ENCODE results near the gene DPM3.
A peak's percentile ranks its signal among the peaks of the same experiment; 100 is the strongest.

Gene DPM3

DNA sequence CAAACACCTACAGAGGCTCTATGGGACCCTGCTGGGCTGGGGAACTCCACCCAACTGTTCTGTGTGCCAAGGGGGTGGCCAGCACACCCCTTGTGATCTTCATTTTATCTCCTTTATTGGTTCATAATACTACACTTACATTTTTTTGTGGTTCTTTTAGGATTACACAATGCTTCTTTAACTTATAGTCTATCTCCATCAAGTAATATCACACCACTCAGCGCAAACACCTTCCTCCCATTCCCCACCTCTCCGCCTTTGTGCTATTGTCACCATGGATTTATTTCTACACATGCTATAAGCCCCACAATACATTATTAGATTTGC is 45.7 kb downstream of the DPM3 start:
- in situ Hi-C loops (cut with HindIII; ENCODE audit: low sequenced_read_pairs) = loop anchor here (10.0 kb wide), 1 partner anchor 70 kb away; no protein-coding TSS in a partner anchor
- H3K4me3 ChIP-seq (ENCODE audit: low read depth, low read length) = no peak overlapping the region
- DNase-seq (ENCODE audit: low read depth) = no peak
- no peak for TF ChIP-seq CTCF (IDR thresholded peaks at IDR 0.05; ENCODE audit: low read depth, low read length, missing control alignments)

DNA sequence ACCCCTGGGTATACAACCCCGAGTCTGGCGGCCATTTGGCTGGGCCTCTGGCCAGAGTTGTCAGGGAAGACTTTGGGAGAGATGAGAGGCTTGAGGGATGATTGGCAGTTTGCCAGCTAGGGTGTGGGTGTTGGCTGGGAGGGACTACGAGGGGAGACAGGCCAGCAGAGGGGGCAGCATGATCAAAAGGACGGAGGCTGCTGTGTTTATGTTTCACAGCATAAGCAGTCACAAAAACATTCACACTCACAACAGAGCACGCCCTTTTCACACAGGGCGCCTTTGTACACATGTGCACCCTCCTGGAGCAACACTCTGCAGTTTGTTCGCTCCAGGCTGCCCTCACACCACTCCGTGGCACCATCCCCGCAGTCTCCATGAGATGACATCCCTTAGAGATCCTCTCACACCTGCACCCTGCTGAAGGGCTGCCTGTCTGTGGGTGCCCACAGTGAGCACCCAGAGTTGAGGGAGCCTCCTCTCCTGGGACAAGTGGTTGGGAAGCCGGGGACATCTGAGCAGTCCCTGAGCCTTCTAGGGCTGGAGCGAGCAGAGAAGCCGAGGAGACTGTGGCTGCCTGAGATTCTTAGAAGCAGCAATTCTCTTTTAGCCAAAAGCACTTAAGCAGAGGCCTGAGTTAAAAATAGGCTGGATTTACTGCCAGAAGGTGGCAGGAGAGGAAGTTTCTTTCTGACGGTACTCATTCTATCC is 46.3 kb downstream of the DPM3 start:
- no peak overlapping the region for H3K4me3 ChIP-seq (ENCODE audit: low read depth, low read length)
- peak; percentile 56 for TF ChIP-seq CTCF (IDR thresholded peaks at IDR 0.05; ENCODE audit: low read depth, low read length, missing control alignments)
- DNase-seq (ENCODE audit: low read depth) = peak; percentile 22
- in situ Hi-C loops (cut with HindIII; ENCODE audit: low sequenced_read_pairs) = loop anchor here (10.0 kb wide), 1 partner anchor 71 kb away; no protein-coding TSS in a partner anchor

DNA sequence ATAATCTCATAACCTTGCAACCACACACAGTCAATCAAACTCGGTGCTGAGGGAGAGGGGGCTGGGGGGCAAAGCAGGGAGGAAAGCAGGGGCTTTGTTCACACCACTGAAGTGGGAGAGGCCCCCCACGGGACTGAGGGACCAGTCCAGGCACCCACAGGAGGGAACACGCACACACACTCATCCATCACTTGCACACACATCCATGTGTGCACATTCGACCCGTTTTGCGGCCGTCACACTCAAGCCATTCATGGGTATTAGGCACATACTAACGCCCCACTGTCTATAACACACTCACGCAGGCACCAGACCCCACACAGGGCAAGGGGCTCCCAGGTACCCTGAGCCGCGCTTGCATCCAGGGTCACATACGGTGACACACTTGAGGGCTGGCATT is 47.7 kb downstream of the DPM3 start:
- no peak overlapping the region for H3K4me3 ChIP-seq (ENCODE audit: low read depth, low read length)
- in situ Hi-C loops (cut with HindIII; ENCODE audit: low sequenced_read_pairs) = loop anchor here (10.0 kb wide), 1 partner anchor 72 kb away; no protein-coding TSS in a partner anchor
- TF ChIP-seq CTCF (IDR thresholded peaks at IDR 0.05; ENCODE audit: low read depth, low read length, missing control alignments) = no peak
- DNase-seq (ENCODE audit: low read depth) = no peak

DNA sequence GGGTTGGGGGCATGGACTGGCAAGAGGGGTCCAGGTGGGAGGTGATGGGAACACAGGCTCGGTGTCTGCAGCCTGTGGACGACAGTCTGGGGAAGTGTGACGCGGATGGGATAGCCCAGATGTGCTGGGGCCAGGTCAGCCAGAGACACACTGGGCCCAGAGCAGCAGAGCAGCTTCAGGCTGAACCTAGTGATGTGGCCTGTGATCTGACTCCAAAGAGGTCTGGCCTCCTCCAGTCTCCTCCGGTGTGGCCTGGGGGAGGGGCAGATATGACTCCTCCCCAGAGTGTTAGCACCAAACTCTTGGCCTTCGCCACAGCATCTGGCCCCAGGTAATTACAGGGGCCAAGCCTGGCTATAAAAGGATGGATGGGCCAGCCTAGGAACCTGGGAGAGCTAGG is 48.2 kb downstream of the DPM3 start:
- DNase-seq (ENCODE audit: low read depth) = no peak
- TF ChIP-seq CTCF (IDR thresholded peaks at IDR 0.05; ENCODE audit: low read depth, low read length, missing control alignments) = no peak
- no peak overlapping the region for H3K4me3 ChIP-seq (ENCODE audit: low read depth, low read length)
- in situ Hi-C loops (cut with HindIII; ENCODE audit: low sequenced_read_pairs) = loop anchor here (10.0 kb wide), 1 partner anchor 73 kb away; no protein-coding TSS in a partner anchor

- in situ Hi-C loops (cut with HindIII; ENCODE audit: low sequenced_read_pairs) = loop anchor here (10.0 kb wide), 1 partner anchor 73 kb away; no protein-coding TSS in a partner anchor
- TF ChIP-seq CTCF (IDR thresholded peaks at IDR 0.05; ENCODE audit: low read depth, low read length, missing control alignments) = peak; percentile 97
- H3K4me3 ChIP-seq (ENCODE audit: low read depth, low read length) = no peak overlapping the region
- DNase-seq (ENCODE audit: low read depth) = peak; percentile 31
Observed at GRCh38 chr1:155091071-155092051, 49.0 kb downstream of the DPM3 start.

Data from astrocyte of the cerebellum (primary cell).